ENCODE measurements around the gene IRX2. TPM values are rescaled to one million over a fixed set of nuclear protein-coding genes. Genes with fewer than 3 reads are reported as not detected.

Gene IRX2
- total and polyA plus RNA-seq, 2 of the 4 experiments (the other 2 are of a cell fraction): 0.36 to 0.97 TPM

- no peak for ATAC-seq (ENCODE audit: low read depth)
- no peaks in the 10 kb centered on the region for H4K20me1 ChIP-seq (ENCODE audit: insufficient read depth, low read length)
- WGBS, 2 experiments (ENCODE audit: extremely low coverage in 2 of 2, insufficient read length in 1 of 2): 50% methylated on average over 1 of the region's 10 CpGs; no CpG with 5 or more reads in 1 of the 2 experiments
- in situ Hi-C loops (cut with MboI; ENCODE audit: low sequenced_read_pairs) (no loop called here), dilution Hi-C loops (cut with HindIII; ENCODE audit: low sequenced_read_pairs, unreplicated experiment) (no loop called here), intact Hi-C loops (cut with micrococcal nuclease) (no loop called here)
- no peak overlapping the region for H3K4ac ChIP-seq (ENCODE audit: low read depth, low read length)
- H3K14ac ChIP-seq (replicated peaks; ENCODE audit: low read depth, low read length): no peak overlapping the region
- H4K8ac ChIP-seq (ENCODE audit: low read depth in 2 of 2, low read length in 2 of 2): no peak overlapping the region
- TF ChIP-seq USF2 (IDR thresholded peaks at IDR 0.05; ENCODE audit: low read depth, low read length): no peak
- no peak for TF ChIP-seq POLR2A (IDR thresholded peaks at IDR 0.05; ENCODE audit: low read depth, low read length)
- no peak for TF ChIP-seq NFE2L2 (IDR thresholded peaks at IDR 0.05; ENCODE audit: low read depth, low read length)
- no peak for TF ChIP-seq FOS (IDR thresholded peaks at IDR 0.05; ENCODE audit: low read depth, low read length)
- no peak for TF ChIP-seq MXI1 (IDR thresholded peaks at IDR 0.05; ENCODE audit: borderline replicate concordance, low read depth, low read length)
- no peak for TF ChIP-seq RAD21 (IDR thresholded peaks at IDR 0.05; ENCODE audit: low read length)
- no peak for TF ChIP-seq RFX5 (IDR thresholded peaks at IDR 0.05; ENCODE audit: low read depth, low read length)
- no peak overlapping the region for H2BK15ac ChIP-seq (ENCODE audit: low read depth, low read length)
- H3K4me3 ChIP-seq (ENCODE audit: insufficient read depth, low read depth, low read length): no peak overlapping the region
- H3K36me3 ChIP-seq (ENCODE audit: control insufficient read depth, insufficient read depth, low read length): no peaks in the 10 kb centered on the region
- no peak overlapping the region for H2BK20ac ChIP-seq (ENCODE audit: low read depth, low read length)
- H3K79me1 ChIP-seq (ENCODE audit: low read depth in 1 of 2, low read length in 2 of 2): no peaks in the 10 kb centered on the region
- no peak overlapping the region for H2BK120ac ChIP-seq (ENCODE audit: low read depth, low read length)
- H2BK5ac ChIP-seq (ENCODE audit: low read depth, low read length, poor library complexity, severe bottlenecking): no peak overlapping the region
- no peak overlapping the region for H4K5ac ChIP-seq (ENCODE audit: low read depth, low read length)
- DNase-seq: no peak
- no peak overlapping the region for H3K23ac ChIP-seq (ENCODE audit: low read depth, low read length)
- H3K56ac ChIP-seq (ENCODE audit: extremely low read depth, insufficient read depth, low read length): no peak overlapping the region
- H2AFZ ChIP-seq (replicated peaks; ENCODE audit: low read length, poor library complexity): no peak overlapping the region
- H2AK5ac ChIP-seq (ENCODE audit: low read depth, low read length): no peak overlapping the region
- no peak overlapping the region for H2AK9ac ChIP-seq (replicated peaks; ENCODE audit: low read depth, low read length, poor library complexity)
- no peak overlapping the region for H3K27ac ChIP-seq (ENCODE audit: insufficient read depth, low read length)
- no TSS peak for BruUV-seq (replicated peaks)
- ChIA-PET CTCF (no interaction called here), POLR2A (ENCODE audit: unreplicated experiment) (no interaction called here)
- no peaks in the 10 kb centered on the region for H3K9me1 ChIP-seq (ENCODE audit: insufficient read depth, low read length)
- no peak overlapping the region for H4K91ac ChIP-seq (ENCODE audit: insufficient read depth, low read depth, low read length)
- H3K27me3 ChIP-seq (ENCODE audit: control insufficient read depth, insufficient read depth, low read length): no peaks in the 10 kb centered on the region
- H3K9ac ChIP-seq (ENCODE audit: low read depth, low read length): no peak overlapping the region
- peaks cover 31% of the 10 kb centered on the region for H3K9me3 ChIP-seq (ENCODE audit: control insufficient read depth, insufficient read depth, low read length)
- no peak overlapping the region for H3K18ac ChIP-seq (ENCODE audit: low read depth, low read length)
- H3K4me2 ChIP-seq (ENCODE audit: low read depth, low read length): no peak overlapping the region
- H3K4me1 ChIP-seq (ENCODE audit: control insufficient read depth, insufficient read depth, low read length): no peaks in the 10 kb centered on the region
These were observed 45.6 kb downstream of the IRX2 start for GRCh38 chr5:2705861-2706260.
